Endothelial cell of umbilical vein (primary cell): ENCODE results near the gene EFHC2.

ENCODE experiments used
- EZH2 ChIP-seq: IDR thresholded peaks from 2 replicates; pipeline ENCODE4 v1.6.1; 2012; ENCODE audit warnings: borderline replicate concordance, low read depth, mild to moderate bottlenecking, moderate library complexity, low read length, inconsistent platforms; ENCODE audit not compliant: severe bottlenecking
- POLR2A ChIP-seq: IDR thresholded peaks from 2 replicates; pipeline ENCODE4 v1.6.1; 2012; ENCODE audit warnings: low read depth, mild to moderate bottlenecking, control low read depth, low read length
- POLR2AphosphoS5 ChIP-seq: IDR thresholded peaks from 2 replicates; pipeline ENCODE4 v1.6.1; 2012; ENCODE audit warnings: low read depth, mild to moderate bottlenecking, control low read depth, low read length, moderate library complexity; ENCODE audit not compliant: insufficient read depth
- TF ChIP-seq, protein P1 (sequence below), 2 donors: IDR thresholded peaks; 1 replicate in 1 of 2; 2 replicates in 1 of 2; pipeline ENCODE4 v1.5.1; 2011; ENCODE audit warnings: low read length in 2 of 2, mild to moderate bottlenecking in 2 of 2, moderate library complexity in 2 of 2, control low read depth in 1 of 2, inconsistent platforms in 1 of 2, low read depth in 1 of 2; ENCODE audit not compliant: insufficient read depth in 1 of 2; ENCODE audit errors: extremely low read depth in 1 of 2

- TF ChIP-seq POLR2A: no peak
- TF ChIP-seq, protein P1, sequence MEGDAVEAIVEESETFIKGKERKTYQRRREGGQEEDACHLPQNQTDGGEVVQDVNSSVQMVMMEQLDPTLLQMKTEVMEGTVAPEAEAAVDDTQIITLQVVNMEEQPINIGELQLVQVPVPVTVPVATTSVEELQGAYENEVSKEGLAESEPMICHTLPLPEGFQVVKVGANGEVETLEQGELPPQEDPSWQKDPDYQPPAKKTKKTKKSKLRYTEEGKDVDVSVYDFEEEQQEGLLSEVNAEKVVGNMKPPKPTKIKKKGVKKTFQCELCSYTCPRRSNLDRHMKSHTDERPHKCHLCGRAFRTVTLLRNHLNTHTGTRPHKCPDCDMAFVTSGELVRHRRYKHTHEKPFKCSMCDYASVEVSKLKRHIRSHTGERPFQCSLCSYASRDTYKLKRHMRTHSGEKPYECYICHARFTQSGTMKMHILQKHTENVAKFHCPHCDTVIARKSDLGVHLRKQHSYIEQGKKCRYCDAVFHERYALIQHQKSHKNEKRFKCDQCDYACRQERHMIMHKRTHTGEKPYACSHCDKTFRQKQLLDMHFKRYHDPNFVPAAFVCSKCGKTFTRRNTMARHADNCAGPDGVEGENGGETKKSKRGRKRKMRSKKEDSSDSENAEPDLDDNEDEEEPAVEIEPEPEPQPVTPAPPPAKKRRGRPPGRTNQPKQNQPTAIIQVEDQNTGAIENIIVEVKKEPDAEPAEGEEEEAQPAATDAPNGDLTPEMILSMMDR (IDR thresholded peaks at IDR 0.05; ENCODE audit: extremely low read depth in 1 of 2, insufficient read depth in 1 of 2, low read depth in 1 of 2, low read length in 2 of 2): no peak
- TF ChIP-seq EZH2: no peak
- no peak for TF ChIP-seq POLR2AphosphoS5
Observed at GRCh38 chrX:44240036-44240435, 103.4 kb downstream of the EFHC2 start.
